Calu3 (cell line): ENCODE results near the gene DEGS2. TPM values are rescaled to one million over a fixed set of nuclear protein-coding genes. Genes with fewer than 3 reads are reported as not detected.

ENCODE experiments used
- BruUV-seq: library from RNA; stranded (reverse); fragments of 400-500 nt; replicated peaks from 2 replicates; lab custom pipeline; 2021; lab: Mats Ljungman, UMichigan
- CTCF ChIA-PET: fragments of 300-600 bp; sonication (Branson Sonifier 250); formaldehyde crosslinking; loops from one replicate; lab custom pipeline; 2022; ENCODE audit warnings: antibody characterized with exemption; lab: Charles Lee
- DNase-seq: peaks from one replicate; pipeline ENCODE4 v3.0.0; 2022
- H3K27ac Mint-ChIP-seq: one replicate; pipeline ENCODE4 v1.8.0; 2022; ENCODE audit warnings: mixed read lengths; ENCODE audit not compliant: unreplicated experiment
- H3K27me3 Mint-ChIP-seq: one replicate; pipeline ENCODE4 v1.8.0; 2022; ENCODE audit warnings: mixed read lengths; ENCODE audit not compliant: unreplicated experiment
- H3K36me3 Mint-ChIP-seq: one replicate; pipeline ENCODE4 v1.8.0; 2022; ENCODE audit warnings: mild to moderate bottlenecking, moderate library complexity, mixed read lengths; ENCODE audit not compliant: insufficient read depth, unreplicated experiment
- H3K4me1 Mint-ChIP-seq: one replicate; pipeline ENCODE4 v1.8.0; 2022; ENCODE audit warnings: mild to moderate bottlenecking, low read depth, mixed read lengths; ENCODE audit not compliant: unreplicated experiment
- H3K4me3 Mint-ChIP-seq: one replicate; pipeline ENCODE4 v1.8.0; 2022; ENCODE audit warnings: mild to moderate bottlenecking, low read depth, moderate library complexity, mixed read lengths; ENCODE audit not compliant: unreplicated experiment
- H3K9me3 Mint-ChIP-seq: one replicate; pipeline ENCODE4 v1.8.0; 2022; ENCODE audit warnings: low read depth, mixed read lengths; ENCODE audit not compliant: unreplicated experiment
- CTCF ChIP-seq: fragments of 200-600 bp; IDR thresholded peaks from one replicate; pipeline ENCODE4 v1.8.0; 2022; ENCODE audit warnings: antibody characterized with exemption; ENCODE audit not compliant: unreplicated experiment
- intact Hi-C: fragments of 100-400 bp; cut with micrococcal nuclease; formaldehyde crosslinking; loops from one replicate; pipeline ENCODE4 v1.10.0; 2022; ENCODE audit not compliant: unreplicated experiment
- total RNA-seq: library from RNA; stranded (reverse); gene quantifications from 2 replicates; pipeline ENCODE4 v1.2.3, GENCODE V29; 2022

DEGS2 gene
- total RNA-seq, 1 experiment from 2014 or later: 2.5 TPM

- no TSS peak for BruUV-seq
- peak overlapping the region; percentile 8 for H3K27ac Mint-ChIP-seq
- H3K27me3 Mint-ChIP-seq: no peaks in the 10 kb centered on the region
- DNase-seq: no peak
- peak overlapping the region; percentile 11 for H3K4me3 Mint-ChIP-seq
- H3K4me1 Mint-ChIP-seq: peaks cover 33% of the 10 kb centered on the region
- no peaks in the 10 kb centered on the region for H3K9me3 Mint-ChIP-seq
- CTCF ChIA-PET: interaction anchor here (0.7 to 1.8 kb wide), 4 partner anchors 12 to 1696 kb away, joined by 4 to 11 read pairs (median 6); no protein-coding TSS in a partner anchor
- intact Hi-C loops: loop anchor here (5.0 kb wide), 1 partner anchor 62 kb away; no protein-coding TSS in a partner anchor
- TF ChIP-seq CTCF: no peak
- H3K36me3 Mint-ChIP-seq: no peaks in the 10 kb centered on the region
Observed at GRCh38 chr14:100130521-100130920, 28.9 kb downstream of the DEGS2 start.

- no peak overlapping the region for H3K27ac Mint-ChIP-seq
- H3K36me3 Mint-ChIP-seq: no peaks in the 10 kb centered on the region
- H3K4me3 Mint-ChIP-seq: no peak overlapping the region
- no TSS peak for BruUV-seq
- H3K4me1 Mint-ChIP-seq: peaks cover 24% of the 10 kb centered on the region
- intact Hi-C loops: no loop called here
- no peaks in the 10 kb centered on the region for H3K9me3 Mint-ChIP-seq
- no peaks in the 10 kb centered on the region for H3K27me3 Mint-ChIP-seq
- no peak for TF ChIP-seq CTCF
- CTCF ChIA-PET: interaction anchor here (0.6 kb wide), 1 partner anchor 64 kb away, joined by 5 read pairs; no protein-coding TSS in a partner anchor
- DNase-seq: no peak
Observed at GRCh38 chr14:100129161-100129589, 30.3 kb downstream of the DEGS2 start.

DNA sequence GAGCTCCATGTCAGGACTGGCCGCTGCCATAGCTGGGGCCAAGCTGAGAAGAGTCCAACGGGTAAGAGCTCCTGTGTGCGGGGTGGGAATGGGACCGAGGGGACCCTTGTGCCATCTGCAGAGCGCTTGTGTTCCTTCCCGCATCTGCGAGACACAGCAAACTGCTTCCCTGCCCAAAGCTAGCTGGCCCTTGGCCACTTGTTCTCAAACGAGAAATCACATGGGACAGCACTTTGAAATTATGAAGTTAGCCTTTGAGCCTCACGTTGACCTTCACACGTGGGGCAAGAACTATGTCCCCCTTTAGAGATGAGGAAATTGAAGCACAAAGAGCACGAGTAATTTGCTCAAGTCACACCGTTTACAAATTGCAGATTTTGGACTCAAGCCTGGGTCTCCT, 30.8 kb downstream of the DEGS2 start:
- DNase-seq: no peak
- Mint-ChIP-seq H3K4me3 (no peak overlapping the region), H3K36me3 (no peaks in the 10 kb centered on the region), H3K9me3 (no peaks in the 10 kb centered on the region), H3K4me1 (peaks cover 19% of the 10 kb centered on the region), H3K27me3 (no peaks in the 10 kb centered on the region), H3K27ac (no peak overlapping the region)
- no peak for TF ChIP-seq CTCF
- BruUV-seq: no TSS peak
- CTCF ChIA-PET: interaction anchor here (0.6 kb wide), 1 partner anchor 64 kb away, joined by 5 read pairs; no protein-coding TSS in a partner anchor
- intact Hi-C loops: no loop called here

GRCh38 chr14:100127853-100128455, 31.5 kb downstream of the DEGS2 start:
- H3K4me1 Mint-ChIP-seq: peaks cover 16% of the 10 kb centered on the region
- no peaks in the 10 kb centered on the region for H3K9me3 Mint-ChIP-seq
- CTCF ChIA-PET: no interaction called here
- no TSS peak for BruUV-seq
- H3K4me3 Mint-ChIP-seq: no peak overlapping the region
- H3K27ac Mint-ChIP-seq: no peak overlapping the region
- no peak for TF ChIP-seq CTCF
- H3K27me3 Mint-ChIP-seq: no peaks in the 10 kb centered on the region
- intact Hi-C loops: no loop called here
- no peak for DNase-seq
- no peaks in the 10 kb centered on the region for H3K36me3 Mint-ChIP-seq
